ENCODE data around the gene PRX.

PRX gene

GRCh38 chr19:40360020-40360707, 53.0 kb downstream of the PRX start:
- Histone ChIP-seq H2AFZ (ENCODE audit: low read depth, low read length) (no peak overlapping the region), H3K9me3 (ENCODE audit: insufficient read depth, low read length, severe bottlenecking) (no peaks in the 10 kb centered on the region), H3K36me3 (ENCODE audit: insufficient read depth, low read length) (no peaks in the 10 kb centered on the region), H3K79me2 (ENCODE audit: insufficient read depth, low read length) (no peaks in the 10 kb centered on the region), H3K27ac (ENCODE audit: low read length) (no peak overlapping the region), H3K9ac (ENCODE audit: low read depth, low read length) (no peak overlapping the region), H3K27me3 (ENCODE audit: insufficient read depth, low read length, poor library complexity) (no peaks in the 10 kb centered on the region), H4K20me1 (ENCODE audit: insufficient read depth, low read length) (no peaks in the 10 kb centered on the region), H3K4me1 (ENCODE audit: insufficient read depth, low read length) (no peaks in the 10 kb centered on the region), H3K4me3 (ENCODE audit: low read depth in 1 of 2, low read length in 2 of 2) (no peak overlapping the region), H3K4me2 (ENCODE audit: insufficient read depth, low read length) (no peak overlapping the region)
- ATAC-seq (ENCODE audit: insufficient read depth, low read depth) (no peak), DNase-seq (no peak)
- no peak for TF ChIP-seq CTCF (IDR thresholded peaks at IDR 0.05; ENCODE audit: borderline replicate concordance, extremely low read depth, low read length, poor library complexity, severe bottlenecking)
- TF ChIP-seq EZH2 (IDR thresholded peaks at IDR 0.05; ENCODE audit: borderline replicate concordance, low read depth, low read length, severe bottlenecking) = no peak

GRCh38 chr19:40358773-40359172, 54.4 kb downstream of the PRX start:
- Histone ChIP-seq H3K9me3 (ENCODE audit: insufficient read depth, low read length, severe bottlenecking) (no peaks in the 10 kb centered on the region), H3K27me3 (ENCODE audit: insufficient read depth, low read length, poor library complexity) (no peaks in the 10 kb centered on the region), H3K4me3 (ENCODE audit: low read depth in 1 of 2, low read length in 2 of 2) (no peak overlapping the region), H4K20me1 (ENCODE audit: insufficient read depth, low read length) (no peaks in the 10 kb centered on the region), H3K36me3 (ENCODE audit: insufficient read depth, low read length) (no peaks in the 10 kb centered on the region), H3K9ac (ENCODE audit: low read depth, low read length) (no peak overlapping the region), H3K4me2 (ENCODE audit: insufficient read depth, low read length) (no peak overlapping the region), H3K79me2 (ENCODE audit: insufficient read depth, low read length) (no peaks in the 10 kb centered on the region), H3K4me1 (ENCODE audit: insufficient read depth, low read length) (no peaks in the 10 kb centered on the region), H2AFZ (ENCODE audit: low read depth, low read length) (no peak overlapping the region), H3K27ac (ENCODE audit: low read length) (no peak overlapping the region)
- DNase-seq (no peak), ATAC-seq (ENCODE audit: insufficient read depth, low read depth) (no peak)
- TF ChIP-seq CTCF (IDR thresholded peaks at IDR 0.05; ENCODE audit: borderline replicate concordance, extremely low read depth, low read length, poor library complexity, severe bottlenecking) (no peak), EZH2 (IDR thresholded peaks at IDR 0.05; ENCODE audit: borderline replicate concordance, low read depth, low read length, severe bottlenecking) (no peak)

- no peaks in the 10 kb centered on the region for H3K36me3 ChIP-seq (ENCODE audit: insufficient read depth, low read length)
- no peaks in the 10 kb centered on the region for H3K9me3 ChIP-seq (ENCODE audit: insufficient read depth, low read length, severe bottlenecking)
- no peaks in the 10 kb centered on the region for H3K4me1 ChIP-seq (ENCODE audit: insufficient read depth, low read length)
- TF ChIP-seq CTCF (IDR thresholded peaks at IDR 0.05; ENCODE audit: borderline replicate concordance, extremely low read depth, low read length, poor library complexity, severe bottlenecking) (no peak), EZH2 (IDR thresholded peaks at IDR 0.05; ENCODE audit: borderline replicate concordance, low read depth, low read length, severe bottlenecking) (no peak)
- no peaks in the 10 kb centered on the region for H3K79me2 ChIP-seq (ENCODE audit: insufficient read depth, low read length)
- H3K4me3 ChIP-seq (ENCODE audit: low read depth in 1 of 2, low read length in 2 of 2) = no peak overlapping the region
- H3K9ac ChIP-seq (ENCODE audit: low read depth, low read length) = no peak overlapping the region
- no peak overlapping the region for H3K4me2 ChIP-seq (ENCODE audit: insufficient read depth, low read length)
- H3K27me3 ChIP-seq (ENCODE audit: insufficient read depth, low read length, poor library complexity) = no peaks in the 10 kb centered on the region
- H4K20me1 ChIP-seq (ENCODE audit: insufficient read depth, low read length) = no peaks in the 10 kb centered on the region
- ATAC-seq (ENCODE audit: insufficient read depth, low read depth) (no peak), DNase-seq (no peak)
- no peak overlapping the region for H2AFZ ChIP-seq (ENCODE audit: low read depth, low read length)
- H3K27ac ChIP-seq (ENCODE audit: low read length) = no peak overlapping the region
Measured at GRCh38 chr19:40357640-40358039, 55.5 kb downstream of the PRX start.
